Caco-2 (cell line): ENCODE results near the gene AGXT2. TPM values are rescaled to one million over a fixed set of nuclear protein-coding genes. Genes with fewer than 3 reads are reported as not detected.

Experiments
- BruUV-seq: library from RNA; stranded (reverse); fragments of 400-500 nt; replicated peaks from 2 replicates; lab custom pipeline; 2021; lab: Mats Ljungman, UMichigan
- CTCF ChIA-PET: fragments of 300-600 bp; sonication (Branson Sonifier 250); formaldehyde crosslinking; loops from one replicate; lab custom pipeline; 2022; ENCODE audit warnings: antibody characterized with exemption; lab: Charles Lee
- POLR2A ChIA-PET: fragments of 300-600 bp; sonication (Branson Sonifier 250); formaldehyde crosslinking; loops from one replicate; lab custom pipeline; 2022; ENCODE audit warnings: antibody characterized with exemption; lab: Charles Lee
- DNase-seq, 2 experiments: peaks; one replicate each; pipeline versions ENCODE4 v3.0.0 to v3.0.0-alpha.2; 2020 to 2022
- H3K27me3 ChIP-seq: replicated peaks from 2 replicates; pipeline ENCODE4 v1.6.0; 2011; ENCODE audit warnings: low read length; ENCODE audit not compliant: control insufficient read depth, insufficient read depth
- H3K36me3 ChIP-seq: 2 replicates; pipeline ENCODE4 v1.5.1; 2011; ENCODE audit warnings: low read length; ENCODE audit not compliant: control insufficient read depth, insufficient read depth
- H3K4me1 ChIP-seq: fragments of 250-450 bp; sonication (Bioruptor Pico); 2 replicates; pipeline ENCODE4 v1.5.1; 2020; ENCODE audit warnings: mild to moderate bottlenecking
- H3K4me3 ChIP-seq: 2 replicates; pipeline ENCODE4 v1.5.1; 2011; ENCODE audit warnings: low read depth, mild to moderate bottlenecking, control low read depth, low read length
- H3K9me3 ChIP-seq: fragments of 250-450 bp; sonication (Bioruptor Pico); 2 replicates; pipeline ENCODE4 v1.5.1; 2020; ENCODE audit warnings: mild to moderate bottlenecking, moderate library complexity
- H3K27ac Mint-ChIP-seq: one replicate; pipeline ENCODE4 v1.8.0; 2022; ENCODE audit warnings: mixed read lengths; ENCODE audit not compliant: unreplicated experiment
- H3K27me3 Mint-ChIP-seq: one replicate; pipeline ENCODE4 v1.8.0; 2022; ENCODE audit warnings: mixed read lengths; ENCODE audit not compliant: insufficient read depth, unreplicated experiment
- H3K36me3 Mint-ChIP-seq: one replicate; pipeline ENCODE4 v1.8.0; 2022; ENCODE audit warnings: mild to moderate bottlenecking, mixed read lengths; ENCODE audit not compliant: insufficient read depth, unreplicated experiment
- H3K4me1 Mint-ChIP-seq: one replicate; pipeline ENCODE4 v1.8.0; 2022; ENCODE audit warnings: low read depth, mixed read lengths; ENCODE audit not compliant: unreplicated experiment
- H3K4me3 Mint-ChIP-seq: one replicate; pipeline ENCODE4 v1.8.0; 2022; ENCODE audit warnings: mild to moderate bottlenecking, moderate library complexity, mixed read lengths; ENCODE audit not compliant: unreplicated experiment
- H3K9me3 Mint-ChIP-seq: one replicate; pipeline ENCODE4 v1.8.0; 2022; ENCODE audit warnings: mixed read lengths; ENCODE audit not compliant: unreplicated experiment
- CTCF ChIP-seq, 2 experiments: fragments of 200-600 bp in 1 of 2; IDR thresholded peaks; 1 replicate in 1 of 2; 2 replicates in 1 of 2; pipeline versions ENCODE4 v1.5.1 to v1.8.0; 2011 to 2022; ENCODE audit warnings: antibody characterized with exemption in 1 of 2, control low read depth in 1 of 2, inconsistent platforms in 1 of 2, low read depth in 1 of 2, low read length in 1 of 2, mild to moderate bottlenecking in 1 of 2, moderate library complexity in 1 of 2; ENCODE audit not compliant: insufficient read depth in 1 of 2, severe bottlenecking in 1 of 2, unreplicated experiment in 1 of 2
- intact Hi-C: fragments of 100-400 bp; cut with micrococcal nuclease; formaldehyde crosslinking; loops from one replicate; pipeline ENCODE4 v1.10.0; 2022; ENCODE audit not compliant: unreplicated experiment
- total RNA-seq: library from RNA; stranded (reverse); gene quantifications from 2 replicates; pipeline ENCODE4 v1.2.3, GENCODE V29; 2022

AGXT2 gene
- total RNA-seq, 1 experiment from 2014 or later, result not detected

DNA sequence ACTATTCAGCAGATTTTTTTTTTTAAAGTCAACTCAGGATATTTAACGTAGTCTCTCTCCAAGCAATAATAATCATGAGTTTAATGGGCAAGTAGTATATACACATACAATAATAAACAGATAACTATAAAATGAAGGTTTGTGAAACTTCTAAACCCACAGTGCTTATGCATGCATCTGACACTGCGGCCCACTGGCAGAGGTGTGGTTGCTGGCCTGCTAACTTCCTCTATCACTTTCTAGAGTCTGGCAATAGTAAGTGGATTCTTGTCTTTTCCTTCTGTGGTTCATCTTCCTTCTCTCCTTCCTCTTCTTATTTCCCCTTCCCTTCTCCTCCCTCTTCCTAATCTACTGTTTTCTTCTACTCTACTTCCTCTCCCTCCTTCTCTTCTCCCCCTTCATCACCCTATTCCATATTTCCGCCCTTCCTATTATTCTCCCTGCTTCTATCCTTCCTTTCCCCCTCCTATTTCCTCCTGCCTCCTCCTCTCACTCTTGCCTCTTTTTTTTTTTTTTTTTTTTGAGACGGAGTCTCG is 18.6 kb upstream of the AGXT2 start:
- H3K36me3 Mint-ChIP-seq, result no peaks in the 10 kb centered on the region
- CTCF ChIA-PET, result no interaction called here

GRCh38 chr5:35063414-35063813 is 15.7 kb upstream of the AGXT2 start:
- no TSS peak for BruUV-seq
- Histone ChIP-seq H3K9me3 (no peaks in the 10 kb centered on the region), H3K4me3 (no peak overlapping the region), H3K4me1 (no peaks in the 10 kb centered on the region), H3K27me3 (no peaks in the 10 kb centered on the region), H3K36me3 (no peaks in the 10 kb centered on the region)
- no peaks in the 10 kb centered on the region for H3K9me3 Mint-ChIP-seq
- no peak overlapping the region for H3K4me3 Mint-ChIP-seq
- no peak for TF ChIP-seq CTCF (IDR thresholded peaks at IDR 0.05; ENCODE audit: insufficient read depth in 1 of 2, low read depth in 1 of 2, low read length in 1 of 2, severe bottlenecking in 1 of 2, unreplicated experiment in 1 of 2)
- H3K27ac Mint-ChIP-seq, result no peak overlapping the region
- H3K36me3 Mint-ChIP-seq, result no peaks in the 10 kb centered on the region
- no peak for DNase-seq
- no peaks in the 10 kb centered on the region for H3K4me1 Mint-ChIP-seq
- ChIA-PET POLR2A (no interaction called here), CTCF (no interaction called here)
- no peaks in the 10 kb centered on the region for H3K27me3 Mint-ChIP-seq
- intact Hi-C loops, result no loop called here

More for the DNA sequence above, 18.6 kb upstream of the AGXT2 start:
- Histone ChIP-seq H3K36me3 (no peaks in the 10 kb centered on the region), H3K9me3 (no peaks in the 10 kb centered on the region), H3K4me3 (no peak overlapping the region), H3K27me3 (no peaks in the 10 kb centered on the region), H3K4me1 (no peaks in the 10 kb centered on the region)
- TF ChIP-seq CTCF (IDR thresholded peaks at IDR 0.05; ENCODE audit: insufficient read depth in 1 of 2, low read depth in 1 of 2, low read length in 1 of 2, severe bottlenecking in 1 of 2, unreplicated experiment in 1 of 2), result no peak
- intact Hi-C loops, result no loop called here
- Mint-ChIP-seq H3K27me3 (no peaks in the 10 kb centered on the region), H3K4me3 (no peak overlapping the region), H3K9me3 (no peaks in the 10 kb centered on the region), H3K27ac (no peak overlapping the region), H3K4me1 (no peaks in the 10 kb centered on the region)
- DNase-seq, result no peak
- POLR2A ChIA-PET, result no interaction called here
- no TSS peak for BruUV-seq

DNA sequence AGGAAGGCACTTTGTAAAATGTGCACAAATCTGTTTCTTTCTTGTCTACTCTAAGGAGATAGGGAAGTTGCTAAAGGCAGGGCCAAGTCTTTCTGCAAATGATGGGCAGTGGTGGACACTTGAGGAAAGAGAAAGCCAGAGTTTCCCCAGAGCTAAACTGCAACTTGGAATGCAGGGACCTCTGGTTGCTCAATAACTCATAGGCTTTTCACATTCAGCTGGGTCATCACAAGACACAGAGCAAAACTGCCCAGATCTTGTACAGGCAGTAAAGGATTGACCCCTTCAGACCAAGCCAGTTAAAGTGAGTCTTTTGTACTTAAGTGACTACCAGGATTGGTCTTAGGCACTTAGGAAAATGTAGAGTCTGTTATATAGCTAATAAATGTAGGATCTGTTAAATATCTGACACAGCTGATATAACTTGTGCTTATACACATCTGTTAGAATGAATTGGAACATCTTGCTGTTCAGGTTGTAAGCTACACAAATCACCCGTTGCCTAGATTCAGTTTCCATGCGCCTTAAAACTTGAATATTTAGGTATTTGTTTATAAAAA is 13.5 kb upstream of the AGXT2 start:
- H3K4me3 ChIP-seq, result no peak overlapping the region
- no peak overlapping the region for H3K4me3 Mint-ChIP-seq
- no peaks in the 10 kb centered on the region for H3K27me3 ChIP-seq
- no peak for DNase-seq
- no peaks in the 10 kb centered on the region for H3K4me1 ChIP-seq
- intact Hi-C loops, result no loop called here
- H3K27ac Mint-ChIP-seq, result no peak overlapping the region
- no peaks in the 10 kb centered on the region for H3K9me3 Mint-ChIP-seq
- H3K27me3 Mint-ChIP-seq, result no peaks in the 10 kb centered on the region
- no peaks in the 10 kb centered on the region for H3K4me1 Mint-ChIP-seq
- no peak for TF ChIP-seq CTCF (IDR thresholded peaks at IDR 0.05; ENCODE audit: insufficient read depth in 1 of 2, low read depth in 1 of 2, low read length in 1 of 2, severe bottlenecking in 1 of 2, unreplicated experiment in 1 of 2)
- H3K9me3 ChIP-seq, result no peaks in the 10 kb centered on the region
- ChIA-PET CTCF (no interaction called here), POLR2A (no interaction called here)
- no peaks in the 10 kb centered on the region for H3K36me3 ChIP-seq
- H3K36me3 Mint-ChIP-seq, result no peaks in the 10 kb centered on the region
- no TSS peak for BruUV-seq
